OCI-LY1 (cell line): ENCODE measurements around the gene CRISPLD2.

Experiments
- H2AFZ ChIP-seq: fragments of 200-600 bp; sonication (generic), shearing (Covaris generic); 2 replicates; pipeline ENCODE4 v1.6.0; 2014; ENCODE audit warnings: antibody characterized with exemption, mild to moderate bottlenecking, low read length
- H3F3A ChIP-seq: fragments of 200-600 bp; sonication (generic), shearing (Covaris generic); 2 replicates; pipeline ENCODE4 v1.6.0; 2014; ENCODE audit warnings: mild to moderate bottlenecking, antibody characterized with exemption, low read length, moderate library complexity; ENCODE audit not compliant: insufficient read depth
- H3K27ac ChIP-seq: fragments of 200-600 bp; sonication (generic); 2 replicates; pipeline ENCODE4 v1.5.1; 2014; ENCODE audit warnings: low read length, mixed run types, mild to moderate bottlenecking, low read depth; ENCODE audit not compliant: poor library complexity, severe bottlenecking
- H3K27me3 ChIP-seq: fragments of 200-600 bp; sonication (generic); 2 replicates; pipeline ENCODE4 v1.6.0; 2014; ENCODE audit warnings: antibody characterized with exemption, mild to moderate bottlenecking, low read length, moderate library complexity; ENCODE audit not compliant: insufficient read depth
- H3K36me3 ChIP-seq: fragments of 200-600 bp; sonication (generic); 2 replicates; pipeline ENCODE4 v1.6.1; 2014; ENCODE audit warnings: mild to moderate bottlenecking, antibody characterized with exemption, low read length, moderate library complexity, mixed read lengths; ENCODE audit not compliant: insufficient read depth
- H3K4me1 ChIP-seq: fragments of 200-600 bp; sonication (generic); 2 replicates; pipeline ENCODE4 v1.5.1; 2014; ENCODE audit warnings: mild to moderate bottlenecking, low read length, moderate library complexity; ENCODE audit not compliant: insufficient read depth, severe bottlenecking
- H3K4me2 ChIP-seq: fragments of 200-600 bp; sonication (generic), shearing (Covaris generic); 2 replicates; pipeline ENCODE4 v1.6.1; 2014; ENCODE audit warnings: low read length
- H3K4me3 ChIP-seq: fragments of 200-600 bp; sonication (generic); 2 replicates; pipeline ENCODE4 v1.5.1; 2014; ENCODE audit warnings: low read length, low read depth, mild to moderate bottlenecking, mixed read lengths; ENCODE audit not compliant: poor library complexity, severe bottlenecking
- H3K79me2 ChIP-seq: fragments of 200-600 bp; shearing (Covaris generic); 2 replicates; pipeline ENCODE4 v1.6.1; 2016; ENCODE audit warnings: mixed run types, low read length, mixed read lengths; ENCODE audit not compliant: insufficient read depth
- H3K9ac ChIP-seq: fragments of 200-600 bp; sonication (generic), shearing (Covaris generic); 2 replicates; pipeline ENCODE4 v1.6.1; 2014; ENCODE audit warnings: mild to moderate bottlenecking, low read length, mixed read lengths
- H3K9me2 ChIP-seq: fragments of 200-600 bp; sonication (generic), shearing (Covaris generic); 2 replicates; pipeline ENCODE4 v1.6.1; 2014; ENCODE audit warnings: low read depth, mild to moderate bottlenecking, low read length, mixed read lengths
- H3K9me3 ChIP-seq: fragments of 200-600 bp; shearing (Covaris generic); 2 replicates; pipeline ENCODE4 v1.6.1; 2014; ENCODE audit warnings: low read length, mixed read lengths
- H4K20me1 ChIP-seq: fragments of 200-600 bp; sonication (generic), shearing (Covaris generic); 2 replicates; pipeline ENCODE4 v1.6.0; 2016; ENCODE audit warnings: mild to moderate bottlenecking, low read length; ENCODE audit not compliant: insufficient read depth
- EZH2 ChIP-seq: fragments of 200-600 bp; sonication (generic), shearing (Covaris generic); IDR thresholded peaks from 2 replicates; pipeline ENCODE4 v1.8.0; 2017; ENCODE audit warnings: borderline replicate concordance, mixed run types, mild to moderate bottlenecking, antibody characterized with exemption, low read length, moderate library complexity, mixed read lengths
- TF ChIP-seq, protein P1 (sequence below): fragments of 200-600 bp; sonication (generic), shearing (Covaris generic); IDR thresholded peaks from 2 replicates; pipeline ENCODE4 v1.5.1; 2017; ENCODE audit warnings: mild to moderate bottlenecking, antibody characterized with exemption, low read length, moderate library complexity, mixed read lengths

The CRISPLD2 gene

GRCh38 chr16:84927621-84928591 is 108.1 kb downstream of the CRISPLD2 start:
- TF ChIP-seq, protein P1, sequence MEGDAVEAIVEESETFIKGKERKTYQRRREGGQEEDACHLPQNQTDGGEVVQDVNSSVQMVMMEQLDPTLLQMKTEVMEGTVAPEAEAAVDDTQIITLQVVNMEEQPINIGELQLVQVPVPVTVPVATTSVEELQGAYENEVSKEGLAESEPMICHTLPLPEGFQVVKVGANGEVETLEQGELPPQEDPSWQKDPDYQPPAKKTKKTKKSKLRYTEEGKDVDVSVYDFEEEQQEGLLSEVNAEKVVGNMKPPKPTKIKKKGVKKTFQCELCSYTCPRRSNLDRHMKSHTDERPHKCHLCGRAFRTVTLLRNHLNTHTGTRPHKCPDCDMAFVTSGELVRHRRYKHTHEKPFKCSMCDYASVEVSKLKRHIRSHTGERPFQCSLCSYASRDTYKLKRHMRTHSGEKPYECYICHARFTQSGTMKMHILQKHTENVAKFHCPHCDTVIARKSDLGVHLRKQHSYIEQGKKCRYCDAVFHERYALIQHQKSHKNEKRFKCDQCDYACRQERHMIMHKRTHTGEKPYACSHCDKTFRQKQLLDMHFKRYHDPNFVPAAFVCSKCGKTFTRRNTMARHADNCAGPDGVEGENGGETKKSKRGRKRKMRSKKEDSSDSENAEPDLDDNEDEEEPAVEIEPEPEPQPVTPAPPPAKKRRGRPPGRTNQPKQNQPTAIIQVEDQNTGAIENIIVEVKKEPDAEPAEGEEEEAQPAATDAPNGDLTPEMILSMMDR: no peak
- TF ChIP-seq EZH2: no peak
- Histone ChIP-seq H3K27ac (no peak overlapping the region), H3F3A (no peaks in the 10 kb centered on the region), H2AFZ (no peak overlapping the region), H3K9me2 (no peaks in the 10 kb centered on the region), H4K20me1 (no peaks in the 10 kb centered on the region), H3K79me2 (no peaks in the 10 kb centered on the region), H3K4me1 (no peaks in the 10 kb centered on the region), H3K9me3 (no peaks in the 10 kb centered on the region), H3K27me3 (no peaks in the 10 kb centered on the region; the same call in 1 of the 2 replicates), H3K4me3 (no peak overlapping the region), H3K36me3 (no peaks in the 10 kb centered on the region), H3K4me2 (no peak overlapping the region), H3K9ac (no peak overlapping the region)

- no peaks in the 10 kb centered on the region for H3K79me2 ChIP-seq
- H4K20me1 ChIP-seq: no peaks in the 10 kb centered on the region
- H3K27me3 ChIP-seq: no peaks in the 10 kb centered on the region; the same call in 1 of the 2 replicates
- H3K4me2 ChIP-seq: no peak overlapping the region
- no peaks in the 10 kb centered on the region for H3K36me3 ChIP-seq
- H3K27ac ChIP-seq: no peak overlapping the region
- H3K9me2 ChIP-seq: no peaks in the 10 kb centered on the region
- H3K4me1 ChIP-seq: no peaks in the 10 kb centered on the region
- no peak for TF ChIP-seq EZH2
- TF ChIP-seq, protein P1: no peak
- H2AFZ ChIP-seq: no peak overlapping the region
- H3K9ac ChIP-seq: no peak overlapping the region
- H3K9me3 ChIP-seq: no peaks in the 10 kb centered on the region
- H3K4me3 ChIP-seq: no peak overlapping the region
- no peaks in the 10 kb centered on the region for H3F3A ChIP-seq
Observed at GRCh38 chr16:84928679-84929420, 109.1 kb downstream of the CRISPLD2 start.

GRCh38 chr16:84929421-84930297 is 109.9 kb downstream of the CRISPLD2 start:
- H3K27me3 ChIP-seq: peaks cover 2% of the 10 kb centered on the region; the same call in 1 of the 2 replicates
- H3K27ac ChIP-seq: no peak overlapping the region
- H2AFZ ChIP-seq: no peak overlapping the region

More at GRCh38 chr16:84929421-84930297, 109.9 kb downstream of the CRISPLD2 start:
- Histone ChIP-seq H3K4me1 (no peaks in the 10 kb centered on the region), H3K4me2 (no peak overlapping the region), H4K20me1 (no peaks in the 10 kb centered on the region), H3K36me3 (no peaks in the 10 kb centered on the region), H3K79me2 (no peaks in the 10 kb centered on the region), H3K9me2 (no peaks in the 10 kb centered on the region), H3K9ac (no peak overlapping the region), H3K4me3 (no peak overlapping the region), H3K9me3 (no peaks in the 10 kb centered on the region), H3F3A (no peaks in the 10 kb centered on the region)
- TF ChIP-seq EZH2: no peak
- TF ChIP-seq, protein P1: no peak
